SU-DHL-6 (cell line): Measurements from ENCODE around the gene FRY.

ENCODE experiments used
- H2AFZ ChIP-seq: fragments of 200-600 bp; sonication (generic); 2 replicates; pipeline ENCODE4 v1.6.1; 2014; ENCODE audit warnings: low read depth, mild to moderate bottlenecking, moderate library complexity, mixed read lengths, antibody characterized with exemption, low read length; ENCODE audit not compliant: severe bottlenecking
- H3F3A ChIP-seq: fragments of 200-600 bp; shearing (Covaris generic); 2 replicates; pipeline ENCODE4 v1.6.0; 2016; ENCODE audit warnings: antibody characterized with exemption, mild to moderate bottlenecking; ENCODE audit not compliant: insufficient read depth
- H3K27ac ChIP-seq: fragments of 200-600 bp; sonication (generic); 2 replicates; pipeline ENCODE4 v1.5.1; 2016; ENCODE audit warnings: low read depth, mild to moderate bottlenecking, low read length, moderate library complexity, mixed read lengths
- H3K27me3 ChIP-seq: fragments of 200-600 bp; sonication (generic), shearing (Covaris generic); 2 replicates; pipeline ENCODE4 v1.6.0; 2014; ENCODE audit warnings: mild to moderate bottlenecking, low read length
- H3K36me3 ChIP-seq: fragments of 200-600 bp; sonication (generic); 2 replicates; pipeline ENCODE4 v1.6.1; 2014; ENCODE audit warnings: mild to moderate bottlenecking, low read length, mixed read lengths
- H3K4me2 ChIP-seq: fragments of 300-600, 200-600 bp; shearing (Covaris generic), sonication (generic); 2 replicates; pipeline ENCODE4 v1.6.0; 2014; ENCODE audit warnings: low read length, low read depth, mild to moderate bottlenecking; ENCODE audit not compliant: poor library complexity, severe bottlenecking
- H3K4me3 ChIP-seq: fragments of 200-600 bp; sonication (generic); 2 replicates; pipeline ENCODE4 v1.5.1; 2014; ENCODE audit warnings: antibody characterized with exemption, low read length, mild to moderate bottlenecking, mixed read lengths; ENCODE audit not compliant: insufficient read depth, poor library complexity, severe bottlenecking
- H3K79me2 ChIP-seq: fragments of 200-600 bp; sonication (generic); 2 replicates; pipeline ENCODE4 v1.6.1; 2014; ENCODE audit warnings: mild to moderate bottlenecking, low read length, moderate library complexity; ENCODE audit not compliant: insufficient read depth
- H3K9ac ChIP-seq: fragments of 200-600 bp; sonication (generic); 2 replicates; pipeline ENCODE4 v1.7.0; 2014; ENCODE audit warnings: mild to moderate bottlenecking, low read length
- H3K9me2 ChIP-seq: fragments of 200-600 bp; sonication (generic); replicated peaks from 2 replicates; pipeline ENCODE4 v1.6.1; 2014; ENCODE audit warnings: low read length; ENCODE audit not compliant: insufficient read depth
- H3K9me3 ChIP-seq: fragments of 200-600 bp; sonication (generic); 2 replicates; pipeline ENCODE4 v1.6.1; 2014; ENCODE audit warnings: low read length, mixed read lengths; ENCODE audit not compliant: insufficient read depth
- H4K20me1 ChIP-seq: fragments of 200-600 bp; sonication (generic); 2 replicates; pipeline ENCODE4 v1.6.1; 2014; ENCODE audit warnings: low read depth, mild to moderate bottlenecking, antibody characterized with exemption, low read length, moderate library complexity, mixed read lengths
- CTCF ChIP-seq: fragments of 200-600 bp; sonication (generic); IDR thresholded peaks from one replicate; pipeline ENCODE4 v1.5.1; 2017; ENCODE audit warnings: antibody characterized with exemption, mild to moderate bottlenecking, low read length, moderate library complexity; ENCODE audit not compliant: insufficient read depth, poor library complexity, severe bottlenecking
- EZH2phosphoT487 ChIP-seq: fragments of 200-600 bp; sonication (generic), shearing (Covaris generic); conservative IDR thresholded peaks from 2 replicates; pipeline ENCODE4 v1.6.1; 2018; ENCODE audit warnings: mild to moderate bottlenecking, antibody characterized with exemption, low read length, moderate library complexity, mixed read lengths

The FRY gene

DNA sequence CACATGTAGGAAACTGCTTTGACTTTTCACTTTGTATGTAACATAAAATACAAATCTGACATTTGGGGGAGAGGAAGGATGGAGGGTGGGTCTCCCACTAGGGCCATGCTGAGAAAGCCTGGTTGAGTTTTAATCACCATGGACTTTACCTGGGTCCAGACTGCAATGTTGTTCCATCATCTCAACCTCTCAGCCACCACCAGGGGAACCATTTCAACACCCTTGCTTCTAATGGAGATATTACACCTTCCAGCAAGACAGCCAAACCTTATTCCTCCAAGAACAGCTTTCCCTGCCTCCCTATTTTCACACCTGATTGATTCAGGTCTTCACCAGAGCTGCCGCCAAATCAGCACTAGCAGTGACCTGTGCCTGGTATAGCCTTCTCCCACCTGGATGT is 227.5 kb downstream of the FRY start:
- Histone ChIP-seq H3K27ac (no peak overlapping the region), H3K9me3 (no peaks in the 10 kb centered on the region), H2AFZ (no peak overlapping the region)

GRCh38 chr13:32261567-32261966 is 230.0 kb downstream of the FRY start:
- Histone ChIP-seq H3K27me3 (no peaks in the 10 kb centered on the region), H3K9ac (no peak overlapping the region), H3K36me3 (no peaks in the 10 kb centered on the region), H4K20me1 (no peaks in the 10 kb centered on the region), H3K9me3 (no peaks in the 10 kb centered on the region), H3K4me3 (no peak overlapping the region), H3K79me2 (no peaks in the 10 kb centered on the region), H2AFZ (no peak overlapping the region), H3K27ac (no peak overlapping the region), H3K9me2 (no peaks in the 10 kb centered on the region), H3K4me2 (no peak overlapping the region), H3F3A (no peaks in the 10 kb centered on the region)
- no peak for TF ChIP-seq EZH2phosphoT487
- no peak for TF ChIP-seq CTCF

More for the DNA sequence above, 227.5 kb downstream of the FRY start:
- Histone ChIP-seq H3F3A (no peaks in the 10 kb centered on the region), H3K4me3 (no peak overlapping the region), H3K79me2 (no peaks in the 10 kb centered on the region), H3K36me3 (no peaks in the 10 kb centered on the region), H4K20me1 (no peaks in the 10 kb centered on the region), H3K9ac (no peak overlapping the region), H3K9me2 (no peaks in the 10 kb centered on the region), H3K27me3 (no peaks in the 10 kb centered on the region), H3K4me2 (no peak overlapping the region)
- TF ChIP-seq EZH2phosphoT487 = no peak
- TF ChIP-seq CTCF = no peak

- TF ChIP-seq CTCF (no peak), EZH2phosphoT487 (no peak)
- Histone ChIP-seq H3K4me2 (no peak overlapping the region), H3K79me2 (no peaks in the 10 kb centered on the region), H3K9me2 (no peaks in the 10 kb centered on the region), H3K9ac (no peak overlapping the region), H3K9me3 (no peaks in the 10 kb centered on the region), H2AFZ (no peak overlapping the region), H3K36me3 (no peaks in the 10 kb centered on the region), H3F3A (no peaks in the 10 kb centered on the region), H4K20me1 (no peaks in the 10 kb centered on the region), H3K27me3 (no peaks in the 10 kb centered on the region), H3K4me3 (no peak overlapping the region), H3K27ac (no peak overlapping the region)
Measured at GRCh38 chr13:32262165-32262564, 230.6 kb downstream of the FRY start.
